Dedifferentiated amniotic fluid mesenchymal stem cell (primary cell): ENCODE data around the gene SPATA25.
"Not testable (repeated sequence)": the region's sequence is repeated elsewhere in the genome, so short reads cannot be mapped to it uniquely, and the experiment has no call there.

Experiments used
- DNase-seq: peaks from one replicate; pipeline ENCODE4 v3.0.0-alpha.2; 2016; ENCODE audit errors: extremely low spot score

SPATA25 gene

DNA sequence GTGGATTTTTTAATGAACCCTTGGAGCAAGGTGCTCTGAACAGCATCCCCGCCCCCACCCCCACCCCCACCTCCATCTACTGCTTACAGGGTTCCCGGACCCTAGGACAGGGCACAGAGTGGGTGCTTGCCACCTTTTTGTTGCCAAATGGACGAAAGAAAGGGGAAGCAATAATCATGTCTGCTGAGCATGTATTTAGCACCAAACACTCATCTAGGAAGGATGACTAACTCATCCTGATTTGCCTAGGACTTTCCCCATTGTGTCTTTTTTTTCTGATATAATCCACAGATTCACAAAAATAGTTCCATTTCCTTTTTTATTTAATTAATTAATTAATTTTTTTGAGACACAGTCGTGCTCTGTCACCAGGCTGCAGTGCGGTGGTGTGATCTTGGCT lies 25.7 kb upstream of the SPATA25 start:
- no peak for DNase-seq

DNA sequence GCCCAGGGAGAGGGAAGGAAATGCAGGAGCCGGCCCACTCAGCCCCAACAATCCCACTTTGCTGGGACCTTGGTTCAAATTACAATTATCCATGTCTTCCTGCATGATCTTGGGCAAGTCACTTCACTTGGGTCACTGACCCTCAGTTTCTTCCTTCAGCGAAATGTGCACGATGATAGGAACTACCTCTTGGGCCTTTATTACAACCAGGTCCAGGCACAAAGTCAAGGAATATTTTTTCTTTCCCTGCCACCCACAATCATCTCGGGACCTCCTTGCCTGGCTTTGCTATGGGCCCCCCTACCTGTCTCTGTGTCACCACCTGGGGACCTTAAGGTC lies 24.9 kb upstream of the SPATA25 start:
- no peak for DNase-seq

DNA sequence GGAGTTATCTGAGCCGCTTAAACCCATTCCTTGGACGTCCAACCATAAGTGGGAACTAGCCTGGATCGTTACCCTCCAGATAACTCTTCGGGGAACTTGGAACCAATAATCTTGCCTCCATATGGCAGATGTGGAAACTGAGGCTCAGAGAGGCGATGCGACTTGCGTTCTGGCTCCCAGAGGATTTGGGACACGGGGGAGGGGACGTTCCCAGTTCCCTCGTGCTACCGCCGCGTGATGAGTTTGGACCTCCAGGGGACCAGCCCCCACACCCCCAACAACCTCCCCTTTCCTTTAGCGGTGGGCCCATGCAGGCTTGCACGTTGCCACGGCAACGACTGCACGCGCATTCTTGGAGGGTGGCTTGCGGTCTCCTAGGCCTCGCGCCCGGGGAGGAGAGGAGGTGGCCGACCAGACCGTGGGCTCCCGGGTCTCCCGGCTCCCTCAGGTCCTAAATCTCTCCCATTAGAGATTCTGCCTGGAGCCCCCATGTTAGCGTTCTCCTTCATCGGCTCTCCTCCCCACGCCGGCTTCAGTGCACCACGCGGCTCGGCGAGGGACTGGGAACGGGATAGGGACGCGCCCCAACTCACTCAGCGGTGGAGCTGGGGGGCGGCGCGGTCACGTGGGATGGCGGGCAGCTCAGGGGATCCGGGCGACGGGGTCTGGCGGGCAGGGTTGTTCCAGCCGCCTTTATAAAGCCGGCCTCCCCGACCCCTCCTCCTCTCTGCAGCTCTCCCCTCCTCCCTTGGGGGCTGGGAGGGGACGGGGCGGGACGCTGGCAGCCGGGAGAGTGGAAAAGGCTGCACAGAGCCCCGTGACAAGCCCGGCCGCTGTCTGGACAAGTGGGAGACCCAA lies 24.3 kb upstream of the SPATA25 start, which contains the start of gene PLTP:
Gene PLTP (minus strand): TSS at position 670 of the 858 bp plus-strand sequence. CDS start 703 bp downstream, outside the sequence.
- no peak for DNase-seq

DNA sequence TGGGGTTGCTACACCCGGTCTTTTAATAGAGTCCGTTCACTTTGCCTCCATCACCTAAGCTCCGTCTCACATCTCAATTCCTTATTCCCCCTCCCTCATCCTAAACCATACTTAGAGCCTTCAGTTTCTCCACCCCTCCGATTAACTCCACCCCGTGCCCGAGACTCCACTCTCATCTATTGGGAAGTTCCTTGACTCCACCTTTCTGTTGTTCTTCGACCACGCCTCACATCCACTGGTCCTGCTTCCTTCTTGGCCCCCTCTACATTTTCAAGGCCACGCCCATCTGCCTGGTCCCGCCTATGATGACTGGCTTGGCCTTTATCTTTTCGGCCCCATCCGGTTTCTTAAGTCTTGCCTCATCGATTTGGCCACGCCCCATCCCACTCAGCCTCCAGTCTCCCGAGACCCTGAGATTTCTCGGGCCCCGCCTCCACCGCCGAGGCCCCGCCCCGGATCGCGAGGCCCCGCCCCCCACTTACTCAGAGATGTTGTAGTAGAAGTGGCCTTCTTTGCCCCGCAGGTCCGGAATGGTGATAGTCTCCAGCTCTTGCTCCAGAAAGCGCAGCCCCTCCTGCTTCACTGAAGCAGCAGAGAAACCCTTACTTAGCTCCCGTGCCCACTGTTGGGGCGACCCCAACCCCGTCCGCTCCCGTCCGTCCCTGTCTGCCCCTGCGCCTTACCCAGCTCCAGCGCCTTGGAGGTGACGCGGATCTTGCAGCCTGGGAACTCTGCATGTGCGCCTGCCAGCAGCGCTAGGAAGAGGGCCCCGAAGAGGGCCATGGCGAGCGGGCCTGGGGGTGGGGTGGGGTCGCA lies 23.5 kb upstream of the SPATA25 start:
- DNase-seq, result peak; percentile 97

DNA sequence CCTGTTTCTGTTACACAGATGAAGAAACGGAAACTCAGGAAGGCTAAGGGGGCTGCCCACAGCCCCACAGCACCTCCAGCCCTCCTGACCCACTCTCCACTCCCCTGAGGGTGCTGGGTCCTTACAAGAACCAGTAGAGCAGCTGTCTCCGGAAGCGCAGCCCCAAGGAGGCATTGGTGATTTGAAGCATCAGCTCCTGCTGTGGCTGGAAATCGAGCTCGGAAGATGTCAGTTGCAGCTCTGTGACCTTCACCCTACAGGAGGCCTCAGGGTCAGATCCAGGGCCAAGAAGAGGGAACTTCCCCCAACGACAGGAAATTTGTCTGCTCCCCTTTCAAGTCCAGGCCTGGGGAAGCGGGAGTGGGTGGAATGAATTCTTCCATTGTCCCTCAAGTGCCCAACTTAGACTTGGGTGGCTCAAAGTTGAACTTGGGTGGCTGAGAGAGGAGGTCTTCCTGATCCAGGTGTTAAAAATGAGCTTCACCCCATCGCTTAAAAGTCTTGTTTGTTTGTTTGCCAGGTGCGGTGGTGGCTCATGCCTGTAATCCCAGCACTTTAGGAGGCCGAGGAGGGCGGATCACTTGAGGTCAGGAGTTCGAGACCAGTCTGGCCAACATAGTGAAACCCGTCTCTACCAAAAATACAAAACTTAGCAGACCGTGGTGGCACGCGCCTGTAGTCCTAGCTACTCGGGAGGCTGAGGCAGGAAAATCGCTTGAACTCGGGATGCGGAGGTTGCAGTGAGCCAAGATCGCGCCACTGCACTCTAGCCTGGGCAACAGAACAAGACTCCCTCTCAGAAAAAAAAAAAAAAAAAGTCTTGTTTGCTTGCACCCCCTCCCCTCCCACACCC lies 22.6 kb upstream of the SPATA25 start:
- DNase-seq, result no peak

DNA sequence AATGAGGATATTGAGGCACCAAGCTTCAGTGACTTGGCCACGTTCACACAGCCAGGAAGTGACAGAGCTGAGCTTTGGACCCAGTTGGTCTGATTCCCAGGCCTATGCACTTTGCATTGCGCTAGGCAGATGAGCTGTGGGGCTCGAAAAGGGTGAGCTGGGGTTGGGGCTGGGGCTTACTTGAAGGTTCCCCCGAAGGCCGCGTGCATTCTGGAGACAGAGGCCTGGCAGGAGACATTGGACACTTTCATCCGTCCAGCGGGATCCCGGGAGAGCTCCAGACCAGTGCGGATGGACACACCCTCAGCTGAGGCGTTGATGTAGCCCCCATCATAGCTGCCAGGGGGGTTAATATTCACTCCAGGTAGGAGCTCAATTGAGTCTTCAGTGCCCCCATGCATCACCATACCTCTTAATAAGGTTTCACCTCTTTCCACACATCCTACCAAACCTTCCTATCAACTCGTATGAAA lies 21.9 kb upstream of the SPATA25 start:
- no peak for DNase-seq

DNA sequence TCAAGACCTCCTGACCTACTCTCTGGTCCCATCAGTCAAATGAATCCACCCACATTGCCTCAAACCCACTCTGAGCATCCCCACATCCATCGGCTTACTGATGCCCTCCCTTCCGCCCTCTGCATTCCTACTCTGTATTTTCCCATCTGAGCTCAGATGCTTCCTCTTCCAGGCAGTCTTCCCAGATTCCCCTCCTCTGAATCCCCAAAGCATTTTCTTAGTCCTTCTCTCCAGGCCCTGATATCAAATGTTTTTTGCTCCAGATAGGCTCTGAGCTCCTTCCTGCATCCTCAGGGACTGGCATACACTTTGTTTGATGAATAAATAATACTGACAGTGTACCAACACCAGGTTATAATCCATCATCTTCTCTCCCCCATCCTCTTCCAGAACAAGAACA lies 20.7 kb upstream of the SPATA25 start:
- no peak for DNase-seq

DNA sequence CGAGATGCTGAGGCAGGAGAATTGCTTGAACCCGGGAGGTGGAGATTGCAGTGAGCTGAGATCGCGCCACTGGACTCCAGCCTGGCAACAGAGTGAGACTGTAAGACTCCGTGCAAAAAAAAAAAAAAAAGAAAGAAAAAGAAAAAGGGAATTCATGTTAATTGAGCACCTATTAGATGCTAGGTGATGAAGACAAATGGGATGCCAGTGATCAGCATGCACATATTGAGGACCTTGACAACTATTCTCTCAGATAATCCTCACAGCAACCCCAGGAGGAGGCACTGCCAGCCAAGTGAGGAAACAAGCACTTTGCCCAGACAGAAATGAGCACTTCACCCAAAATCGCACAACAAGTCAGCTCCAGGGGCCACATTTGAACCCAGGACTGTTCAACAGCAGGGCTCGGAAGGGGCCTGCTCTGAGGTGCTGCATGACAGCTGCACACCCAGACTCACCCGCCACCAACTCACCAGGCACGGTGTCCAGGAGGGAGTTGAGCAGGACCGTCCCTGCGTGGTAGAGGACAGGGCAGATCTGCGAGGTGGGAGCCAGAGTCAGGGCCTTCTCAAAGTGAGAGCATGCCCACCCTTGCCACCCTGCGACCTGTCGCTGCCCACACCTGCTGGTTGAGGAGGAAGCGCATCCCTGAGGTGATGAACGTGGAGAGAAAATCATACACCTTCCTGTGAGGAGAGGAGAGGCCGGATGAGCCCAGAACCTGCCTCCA lies 20.0 kb upstream of the SPATA25 start:
- no peak for DNase-seq

DNA sequence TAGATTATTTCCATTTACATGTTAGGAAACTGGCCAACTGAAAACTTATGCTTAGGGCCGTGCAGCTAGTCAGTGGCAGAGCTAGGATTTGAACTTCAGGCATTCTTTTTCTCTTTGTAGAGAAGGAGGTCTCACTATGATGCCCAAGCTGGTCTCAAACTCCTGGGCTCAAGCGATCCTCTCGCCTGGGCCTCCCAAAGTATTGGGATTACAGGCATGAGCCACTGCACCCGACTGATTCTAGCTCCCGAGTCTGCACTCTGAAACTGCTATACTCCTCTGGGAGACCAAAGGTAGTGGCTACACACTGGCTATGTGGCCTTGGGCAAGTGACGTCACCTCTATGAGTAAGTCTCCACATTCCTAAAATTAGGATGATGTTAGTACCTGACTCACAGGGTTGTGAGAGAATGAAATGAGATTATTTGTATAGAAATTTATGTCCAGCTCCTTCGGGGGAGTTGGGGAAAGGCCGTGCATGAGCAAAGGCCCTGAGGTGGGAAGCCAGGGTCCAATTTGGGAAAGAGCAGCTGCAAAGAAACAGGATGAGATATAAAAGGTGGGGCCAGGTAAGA lies 18.2 kb upstream of the SPATA25 start:
- DNase-seq, result peak; percentile 63

DNA sequence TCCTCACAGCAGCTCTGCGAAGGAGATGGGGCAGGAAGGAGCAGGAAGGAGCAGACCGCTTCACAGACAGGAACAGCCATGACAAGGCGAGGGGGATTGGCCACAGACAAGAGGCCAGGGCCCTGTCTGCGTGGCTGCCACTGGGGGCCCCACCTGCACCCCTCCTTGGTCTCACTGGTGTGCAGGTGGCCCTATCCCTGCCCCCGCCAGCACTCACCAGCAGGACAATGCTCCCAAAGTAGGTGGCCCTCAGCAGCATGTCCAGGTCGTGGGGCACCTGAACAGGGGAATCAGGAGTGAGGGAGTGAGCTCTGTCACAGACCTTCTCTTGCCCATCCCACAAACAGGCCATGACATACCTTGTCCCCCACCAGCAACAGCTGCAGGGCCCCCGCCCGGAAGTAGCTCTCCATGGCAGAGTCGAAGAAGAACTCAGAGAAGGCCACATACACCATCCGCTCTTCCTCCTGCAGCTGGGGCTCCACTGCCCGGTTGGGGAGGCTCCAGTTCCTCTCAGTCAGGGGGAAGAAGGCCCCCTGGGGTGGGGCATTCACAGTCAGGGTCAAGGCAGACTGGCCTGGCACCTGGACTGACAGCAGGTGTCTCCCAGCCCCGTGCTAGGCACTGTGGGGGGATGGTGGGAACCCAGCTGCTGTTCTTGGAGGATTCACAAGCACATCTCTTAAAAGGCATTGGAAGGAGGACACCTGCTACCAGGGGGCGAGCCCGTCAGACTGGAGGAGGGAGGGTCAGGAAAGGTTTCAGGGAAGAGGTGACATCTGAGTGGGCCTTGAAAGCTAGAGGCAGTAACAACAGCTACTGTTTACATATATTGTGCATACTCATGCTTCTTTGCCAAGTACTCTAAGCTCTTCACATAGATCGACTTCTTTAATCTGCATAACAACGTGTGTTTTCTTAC lies 17.4 kb upstream of the SPATA25 start:
- DNase-seq, result no peak

DNA sequence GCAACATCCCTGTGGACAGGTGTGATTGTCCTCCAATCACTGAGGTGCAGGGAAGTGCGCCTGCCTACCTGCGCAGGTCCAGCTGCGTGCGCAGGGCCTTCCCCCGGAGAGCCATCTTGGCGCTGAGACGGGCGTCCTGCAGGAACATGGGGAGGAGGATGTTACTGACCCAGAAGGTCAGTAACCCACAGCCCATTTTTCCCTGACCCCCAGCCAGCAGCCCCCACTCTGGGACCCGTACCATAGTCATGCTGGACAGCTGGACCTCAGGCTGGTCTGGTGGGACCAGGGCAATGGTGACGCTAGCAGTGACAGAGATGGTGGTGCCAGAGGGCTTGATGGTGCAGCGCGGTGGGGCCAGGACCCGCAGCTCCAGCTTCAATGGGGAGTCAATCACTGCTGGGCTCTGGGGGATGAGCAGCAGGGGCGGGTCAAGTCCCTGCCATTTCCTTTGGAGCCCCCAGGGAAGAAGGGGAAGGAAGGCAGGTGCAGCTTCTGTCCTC lies 14.8 kb upstream of the SPATA25 start:
- no peak for DNase-seq

DNA sequence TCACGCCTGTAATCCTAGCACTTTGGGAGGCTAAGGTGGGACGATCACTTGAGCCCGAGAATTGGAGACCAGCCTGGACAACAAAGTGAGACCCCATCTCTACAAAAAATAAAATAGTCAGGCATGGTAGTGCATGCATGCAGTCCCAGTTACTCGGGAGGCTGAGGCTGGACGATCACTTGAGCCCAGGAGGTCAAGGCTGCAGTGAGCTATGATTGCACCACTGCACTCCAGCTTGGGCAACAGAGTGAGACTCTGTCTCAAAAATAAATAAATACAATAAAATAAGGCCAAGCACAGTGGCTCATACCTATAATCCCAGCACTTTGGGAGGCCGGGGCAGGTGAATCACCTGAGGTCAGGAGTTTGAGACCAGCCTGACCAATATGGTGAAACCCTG lies 13.9 kb upstream of the SPATA25 start:
- DNase-seq, result not testable (repeated sequence)

DNA sequence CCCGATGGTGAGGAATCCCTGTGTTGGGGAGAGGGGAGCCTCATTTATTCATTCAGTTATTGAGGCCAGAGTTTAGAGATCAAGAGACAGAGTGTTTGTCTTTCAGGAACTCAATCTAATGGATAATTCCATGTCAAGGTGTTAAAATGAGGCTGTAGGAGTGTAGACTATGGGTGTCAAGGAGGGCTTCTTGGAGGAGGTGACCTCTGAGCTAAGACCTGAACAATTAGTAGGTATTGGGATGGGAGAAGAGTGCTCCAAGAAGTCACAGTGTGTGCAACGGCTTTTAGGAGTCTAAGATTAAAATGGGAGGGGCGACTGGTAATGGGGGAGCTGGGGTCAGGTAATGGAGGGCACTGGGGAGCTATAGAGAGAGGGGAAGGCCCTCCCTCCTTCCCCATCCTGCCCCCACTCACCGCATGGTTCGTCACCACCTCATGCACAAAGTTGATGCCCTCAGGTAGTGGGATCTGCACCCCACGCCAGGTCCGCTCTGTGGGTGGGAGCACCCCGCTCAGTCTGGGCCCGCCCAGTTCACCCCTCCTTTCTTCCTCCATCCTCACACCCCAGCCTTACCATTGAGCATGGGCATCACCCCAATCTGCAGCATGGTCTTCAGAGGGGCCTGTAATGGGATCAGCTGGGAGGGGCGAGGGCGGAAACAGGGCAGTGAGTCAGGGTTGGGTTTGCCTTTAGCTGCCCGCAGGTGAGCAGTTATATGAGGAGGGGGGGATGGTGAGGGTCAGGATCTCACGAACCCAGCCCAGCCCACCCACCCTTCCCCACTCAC lies 11.8 kb upstream of the SPATA25 start:
- DNase-seq, result no peak

DNA sequence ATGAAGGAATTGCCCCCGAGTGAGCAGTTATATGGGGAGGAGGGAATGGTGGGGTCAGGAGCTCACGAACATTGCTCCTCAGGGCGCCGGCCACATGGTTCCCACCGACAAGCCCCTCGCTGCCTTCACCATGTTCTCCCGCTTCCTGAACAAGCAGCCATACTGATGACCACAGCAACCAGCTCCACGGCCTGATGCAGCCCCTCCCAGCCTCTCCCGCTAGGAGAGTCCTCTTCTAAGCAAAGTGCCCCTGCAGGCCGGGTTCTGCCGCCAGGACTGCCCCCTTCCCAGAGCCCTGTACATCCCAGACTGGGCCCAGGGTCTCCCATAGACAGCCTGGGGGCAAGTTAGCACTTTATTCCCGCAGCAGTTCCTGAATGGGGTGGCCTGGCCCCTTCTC lies 10.9 kb upstream of the SPATA25 start:
- no peak for DNase-seq

DNA sequence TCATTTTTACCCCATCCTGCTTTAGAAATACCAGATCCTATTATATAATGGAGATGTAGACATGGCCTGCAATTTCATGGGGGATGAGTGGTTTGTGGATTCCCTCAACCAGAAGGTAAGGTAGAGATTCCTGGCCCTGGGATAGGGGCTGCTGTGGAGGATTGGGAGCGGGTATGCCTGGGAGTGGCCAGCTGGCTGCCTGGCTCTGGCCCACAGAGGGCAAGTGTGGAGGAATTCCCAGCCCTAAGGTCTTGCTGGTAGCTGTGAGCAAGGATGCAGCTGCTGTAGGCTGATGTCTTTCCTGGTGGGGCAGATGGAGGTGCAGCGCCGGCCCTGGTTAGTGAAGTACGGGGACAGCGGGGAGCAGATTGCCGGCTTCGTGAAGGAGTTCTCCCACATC lies 10.3 kb upstream of the SPATA25 start:
- DNase-seq, result no peak

DNA sequence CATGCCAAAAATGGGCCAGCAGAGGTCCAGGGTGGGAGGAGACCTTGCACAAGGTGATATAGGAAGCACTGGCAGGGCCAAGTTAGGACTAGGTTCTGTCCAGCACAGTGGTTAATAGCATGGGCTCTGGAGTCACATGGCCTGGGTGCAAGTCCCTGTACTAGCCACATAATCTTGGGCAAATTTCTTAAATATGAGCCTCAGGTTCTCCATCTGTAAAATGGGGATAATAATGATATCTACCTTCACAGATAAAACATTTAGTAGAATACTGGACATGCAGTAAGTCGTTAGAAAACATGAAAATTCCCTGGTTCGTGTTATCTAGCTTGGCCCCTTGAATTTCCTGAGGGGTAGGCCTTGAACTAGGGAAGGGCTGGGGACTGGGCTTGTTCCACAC lies 9.9 kb upstream of the SPATA25 start:
- no peak for DNase-seq

DNA sequence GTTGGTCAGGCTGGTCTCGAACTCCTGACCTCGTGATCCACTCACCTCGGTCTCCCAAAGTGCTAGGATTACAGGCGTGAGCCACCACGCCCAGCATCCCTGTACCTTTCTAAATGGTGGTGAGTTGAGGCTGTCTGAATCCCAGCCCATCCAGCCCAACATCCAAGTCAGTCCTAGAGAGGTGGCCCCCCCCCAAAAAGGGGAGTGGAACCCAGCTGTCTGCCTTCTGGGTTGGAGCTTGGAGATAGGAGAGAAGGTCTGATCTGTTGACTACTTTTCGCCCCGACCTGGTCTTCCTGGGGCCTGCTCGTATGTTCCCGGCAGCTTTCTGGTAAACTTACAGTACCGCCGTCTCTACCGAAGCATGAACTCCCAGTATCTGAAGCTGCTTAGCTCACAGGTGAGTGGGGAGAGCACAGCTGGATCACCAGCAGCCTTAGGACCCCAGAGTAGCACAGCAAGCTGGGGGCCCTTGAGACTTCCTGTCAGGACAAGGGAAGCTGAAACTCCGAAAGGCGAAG lies 9.3 kb upstream of the SPATA25 start:
- DNase-seq, result no peak

DNA sequence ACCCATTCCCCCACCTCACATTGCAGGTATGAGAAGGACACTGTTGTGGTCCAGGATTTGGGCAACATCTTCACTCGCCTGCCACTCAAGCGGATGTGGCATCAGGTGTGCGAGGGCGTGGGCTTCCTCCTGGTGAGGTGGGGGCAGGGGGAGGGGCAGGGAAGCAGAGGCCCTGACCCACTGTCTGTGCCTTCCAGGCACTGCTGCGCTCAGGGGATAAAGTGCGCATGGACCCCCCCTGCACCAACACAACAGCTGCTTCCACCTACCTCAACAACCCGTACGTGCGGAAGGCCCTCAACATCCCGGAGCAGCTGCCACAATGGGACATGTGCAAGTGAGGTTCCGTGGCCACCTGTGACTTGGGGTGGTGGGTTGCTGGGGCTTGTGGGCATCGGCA lies 7.4 kb upstream of the SPATA25 start:
- DNase-seq, result peak; percentile 9

DNA sequence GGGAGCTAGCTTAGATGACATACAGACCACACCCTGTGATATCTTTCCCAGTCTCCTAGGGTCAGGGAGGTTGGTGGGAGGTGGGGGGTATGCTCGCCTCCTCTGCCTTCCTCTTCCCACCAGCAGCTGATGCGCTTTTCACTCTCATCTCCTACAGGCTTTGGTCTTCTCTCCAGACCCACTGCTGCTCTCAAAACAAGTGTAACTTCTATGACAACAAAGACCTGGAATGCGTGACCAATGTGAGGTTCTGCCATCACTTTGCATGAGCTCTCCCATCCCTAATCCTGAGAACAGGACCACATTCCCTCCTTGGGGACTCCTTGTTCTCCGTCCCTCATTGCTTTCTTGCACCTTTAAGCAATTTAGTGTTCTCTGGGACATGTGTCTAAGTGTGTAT lies 6.4 kb upstream of the SPATA25 start:
- no peak for DNase-seq
